Neural cell (in vitro differentiated cells): Measurements from ENCODE around the gene PLXDC1. TPM values are rescaled to one million over a fixed set of nuclear protein-coding genes. Genes with fewer than 3 reads are reported as not detected.

Source experiments
- H2AFZ ChIP-seq: fragments of 200-600, 300-800 bp; sonication (generic), shearing (Covaris generic); 2 replicates; pipeline ENCODE4 v1.6.0; 2014; ENCODE audit warnings: low read depth, mild to moderate bottlenecking, antibody characterized with exemption, low read length, moderate library complexity
- H3F3A ChIP-seq: fragments of 200-600 bp; shearing (Covaris generic); 2 replicates; pipeline ENCODE4 v1.6.1; 2016; ENCODE audit warnings: mild to moderate bottlenecking, moderate library complexity, mixed read lengths, antibody characterized with exemption, low read length; ENCODE audit not compliant: insufficient read depth, poor library complexity, severe bottlenecking
- H3K27ac ChIP-seq: fragments of 200-600, 300-800 bp; sonication (generic), shearing (Covaris generic); 2 replicates; pipeline ENCODE4 v1.5.1; 2014; ENCODE audit warnings: mild to moderate bottlenecking, low read length, moderate library complexity
- H3K27me3 ChIP-seq: fragments of 300-800, 200-600 bp; sonication (generic), shearing (Covaris generic); 2 replicates; pipeline ENCODE4 v1.6.0; 2014; ENCODE audit warnings: mild to moderate bottlenecking, low read depth, low read length, moderate library complexity; ENCODE audit not compliant: insufficient read depth
- H3K36me3 ChIP-seq: fragments of 300-800, 200-600 bp; sonication (generic), shearing (Covaris generic); 2 replicates; pipeline ENCODE4 v1.5.1; 2014; ENCODE audit warnings: mild to moderate bottlenecking, antibody characterized with exemption, low read length, moderate library complexity; ENCODE audit not compliant: insufficient read depth
- H3K4me2 ChIP-seq: fragments of 300-800, 200-600 bp; sonication (generic), shearing (Covaris generic); 2 replicates; pipeline ENCODE4 v1.6.0; 2014; ENCODE audit warnings: mild to moderate bottlenecking, low read length
- H3K4me3 ChIP-seq: fragments of 300-800, 200-600 bp; sonication (generic), shearing (Covaris generic); 2 replicates; pipeline ENCODE4 v1.5.1; 2014; ENCODE audit warnings: mild to moderate bottlenecking, low read length, moderate library complexity
- H3K79me2 ChIP-seq: fragments of 200-600 bp; shearing (Covaris generic); replicated peaks from 2 replicates; pipeline ENCODE4 v1.6.0; 2014; ENCODE audit warnings: mild to moderate bottlenecking, low read length, moderate library complexity; ENCODE audit not compliant: insufficient read depth
- H3K9ac ChIP-seq: fragments of 300-800, 200-600 bp; sonication (generic), shearing (Covaris generic); 2 replicates; pipeline ENCODE4 v1.6.1; 2016; ENCODE audit warnings: mild to moderate bottlenecking, low read length, mixed read lengths
- H3K9me2 ChIP-seq: fragments of 200-600 bp; shearing (Covaris generic); 2 replicates; pipeline ENCODE4 v1.6.1; 2016; ENCODE audit warnings: mild to moderate bottlenecking, low read length, mixed read lengths; ENCODE audit not compliant: insufficient read depth
- H3K9me3 ChIP-seq: fragments of 200-600, 300-800 bp; sonication (generic), shearing (Covaris generic); 2 replicates; pipeline ENCODE4 v1.6.1; 2016; ENCODE audit warnings: mild to moderate bottlenecking, mixed run types, low read length, moderate library complexity, mixed read lengths
- H4K20me1 ChIP-seq: fragments of 200-600 bp; shearing (Covaris generic); 2 replicates; pipeline ENCODE4 v1.6.1; 2016; ENCODE audit warnings: mild to moderate bottlenecking, mixed run types; ENCODE audit not compliant: insufficient read depth
- CTCF ChIP-seq: fragments of 450-650 bp; IDR thresholded peaks from 2 replicates; pipeline ENCODE4 v1.5.1; 2014; ENCODE audit warnings: antibody characterized with exemption, mild to moderate bottlenecking, moderate library complexity; ENCODE audit not compliant: poor library complexity, severe bottlenecking
- EP300 ChIP-seq: fragments of 450-650 bp; conservative IDR thresholded peaks from 2 replicates; pipeline ENCODE4 v1.6.1; 2014; ENCODE audit warnings: antibody characterized with exemption, mild to moderate bottlenecking, moderate library complexity; ENCODE audit not compliant: poor library complexity, severe bottlenecking
- EZH2 ChIP-seq: fragments of 200-600, 300-800 bp; shearing (Covaris generic), sonication (generic); IDR thresholded peaks from 2 replicates; pipeline ENCODE4 v1.6.1; 2014; ENCODE audit warnings: antibody characterized with exemption, low read length, borderline replicate concordance, mild to moderate bottlenecking; ENCODE audit not compliant: insufficient read depth, poor library complexity, severe bottlenecking
- MXI1 ChIP-seq: fragments of 450-650 bp; conservative IDR thresholded peaks from 2 replicates; pipeline ENCODE4 v1.6.1; 2014; ENCODE audit warnings: antibody characterized with exemption, mild to moderate bottlenecking; ENCODE audit not compliant: poor library complexity, severe bottlenecking
- POLR2AphosphoS5 ChIP-seq: IDR thresholded peaks from 2 replicates; pipeline ENCODE4 v1.6.1; 2012
- RAD21 ChIP-seq: fragments of 450-650 bp; conservative IDR thresholded peaks from 2 replicates; pipeline ENCODE4 v1.6.1; 2014; ENCODE audit warnings: antibody characterized with exemption, mild to moderate bottlenecking, moderate library complexity
- REST ChIP-seq: IDR thresholded peaks from 2 replicates; pipeline ENCODE4 v1.6.1; 2012; ENCODE audit warnings: borderline replicate concordance
- SMC3 ChIP-seq: fragments of 450-650 bp; conservative IDR thresholded peaks from 2 replicates; pipeline ENCODE4 v1.6.1; 2014; ENCODE audit warnings: antibody characterized with exemption, mild to moderate bottlenecking, moderate library complexity; ENCODE audit not compliant: poor library complexity
- TAF1 ChIP-seq: IDR thresholded peaks from 2 replicates; pipeline ENCODE4 v1.6.1; 2012; ENCODE audit warnings: low read depth
- polyA plus RNA-seq: library from polyadenylated mRNA; depleted of rRNA; stranded (reverse); fragments of >200 nt; gene quantifications from 2 replicates; pipeline ENCODE4 v1.2.3, GENCODE V29; 2014

Gene PLXDC1
- polyA plus RNA-seq, 1 donor from 2014 or later: 10.0 TPM

GRCh38 chr17:39139561-39139960 is 11.9 kb downstream of the PLXDC1 start:
- TF ChIP-seq EP300 (no peak), POLR2AphosphoS5 (no peak), REST (no peak), MXI1 (no peak), EZH2 (no peak), SMC3 (no peak), CTCF (no peak), TAF1 (no peak), RAD21 (no peak)
- H3K27ac ChIP-seq: no peak overlapping the region
- no peaks in the 10 kb centered on the region for H3F3A ChIP-seq
- no peaks in the 10 kb centered on the region for H4K20me1 ChIP-seq
- no peaks in the 10 kb centered on the region for H3K9me2 ChIP-seq
- H3K9ac ChIP-seq: no peak overlapping the region
- no peak overlapping the region for H2AFZ ChIP-seq
- no peak overlapping the region for H3K4me2 ChIP-seq
- H3K4me3 ChIP-seq: no peak overlapping the region
- H3K27me3 ChIP-seq: no peaks in the 10 kb centered on the region
- H3K9me3 ChIP-seq: no peaks in the 10 kb centered on the region
- H3K36me3 ChIP-seq: no peaks in the 10 kb centered on the region
- H3K79me2 ChIP-seq: no peaks in the 10 kb centered on the region

- Histone ChIP-seq H3K9ac (no peak overlapping the region), H3K36me3 (no peaks in the 10 kb centered on the region), H3K4me2 (no peak overlapping the region), H3K9me2 (no peaks in the 10 kb centered on the region), H3K9me3 (no peaks in the 10 kb centered on the region), H3F3A (no peaks in the 10 kb centered on the region), H2AFZ (no peak overlapping the region), H3K27ac (no peak overlapping the region), H4K20me1 (no peaks in the 10 kb centered on the region), H3K79me2 (no peaks in the 10 kb centered on the region), H3K27me3 (no peaks in the 10 kb centered on the region), H3K4me3 (no peak overlapping the region)
- TF ChIP-seq CTCF (no peak), MXI1 (no peak), EP300 (no peak), EZH2 (no peak), TAF1 (no peak), REST (no peak), SMC3 (no peak), POLR2AphosphoS5 (no peak), RAD21 (no peak)
Measured at GRCh38 chr17:39139161-39139511, 12.3 kb downstream of the PLXDC1 start.
